GM18868 (cell line): ENCODE data around the gene LARP4B.
A peak's percentile ranks its signal among the peaks of the same experiment; 100 is the strongest.

ENCODE experiments used
- ATAC-seq: cut with Tn5 transposase; IDR thresholded peaks from one replicate; pipeline ENCODE4 v1.9.1; 2021; ENCODE audit warnings: mild to moderate bottlenecking, moderate library complexity; ENCODE audit not compliant: unreplicated experiment

The LARP4B gene

DNA sequence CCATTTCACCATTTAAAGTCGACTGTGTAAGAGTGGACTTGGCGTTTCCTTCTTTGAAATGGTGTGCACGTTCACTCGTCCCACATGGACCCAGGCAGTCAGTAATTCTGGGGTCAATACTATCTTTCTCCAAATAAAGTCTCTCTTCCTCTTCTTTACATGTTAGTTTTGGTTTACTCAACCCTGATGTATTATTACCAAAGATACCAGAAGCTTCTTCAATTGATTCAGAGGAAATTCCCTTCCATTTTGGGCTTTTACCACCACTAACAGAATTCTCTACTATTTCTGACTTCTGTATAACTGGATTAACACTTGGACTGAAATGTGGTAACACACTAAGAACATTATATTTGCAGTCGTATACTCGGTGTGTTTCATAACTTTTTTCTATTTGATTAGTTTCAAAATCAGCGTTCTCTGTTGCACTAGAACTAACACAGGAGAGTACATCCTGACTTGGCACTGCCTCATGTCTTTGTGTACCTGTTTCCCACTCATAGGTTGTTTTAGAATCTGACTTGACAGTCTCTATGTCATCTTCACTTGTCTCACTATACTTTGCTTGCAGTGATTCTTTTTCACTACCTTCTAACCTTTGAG is 60.8 kb downstream of the LARP4B start:
- peak; percentile 56 for ATAC-seq

GRCh38 chr10:869171-869570 is 62.3 kb downstream of the LARP4B start:
- no peak for ATAC-seq

GRCh38 chr10:867807-868206 is 63.7 kb downstream of the LARP4B start:
- no peak for ATAC-seq

DNA sequence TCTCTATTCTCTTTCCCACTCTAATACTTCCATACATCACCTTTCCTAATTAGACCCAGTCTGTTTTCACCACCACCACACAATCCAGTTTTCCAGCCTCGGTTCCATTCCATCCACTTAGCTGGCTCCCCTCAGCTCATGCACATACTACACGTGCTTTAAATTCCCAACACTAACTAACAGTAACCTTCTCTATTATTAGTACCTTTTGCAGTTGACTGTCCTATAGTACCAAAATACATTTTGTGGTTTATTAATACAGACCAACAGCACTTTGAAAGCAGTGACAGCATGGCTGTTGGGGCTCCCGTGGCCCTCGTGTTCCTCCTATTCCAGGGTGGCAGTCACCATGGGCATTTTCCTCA is 64.9 kb downstream of the LARP4B start:
- ATAC-seq = no peak

DNA sequence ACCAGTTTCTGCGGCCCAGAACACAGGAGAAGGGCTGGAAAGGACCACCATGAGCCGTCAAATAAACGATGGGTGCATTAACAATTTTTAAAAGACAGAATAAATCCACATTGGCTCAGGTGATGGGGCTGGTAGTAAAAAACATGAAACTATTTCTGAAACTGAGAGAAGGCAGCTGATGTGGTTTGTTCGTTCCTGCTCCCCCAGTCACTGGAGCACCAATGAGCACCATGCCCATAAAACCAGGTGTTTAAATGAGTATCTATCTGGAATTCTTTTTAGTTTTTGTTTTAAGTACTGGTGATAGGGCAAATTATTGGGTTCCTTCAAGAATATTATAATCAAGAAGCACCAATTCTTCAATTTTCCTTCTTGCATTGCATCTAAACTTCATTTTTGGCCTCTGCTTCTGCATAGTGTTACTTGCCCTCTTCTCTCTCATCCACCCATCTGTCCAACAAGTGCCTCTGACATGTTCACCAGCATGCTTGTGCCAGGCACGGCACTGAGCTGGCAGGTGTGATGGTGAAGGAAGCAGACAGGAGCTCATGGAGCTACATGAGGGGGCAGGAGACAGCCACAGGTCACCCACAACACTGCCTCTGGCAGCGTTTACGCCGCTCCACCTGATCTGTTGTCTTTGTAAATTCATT is 65.5 kb downstream of the LARP4B start:
- ATAC-seq = no peak

- no peak for ATAC-seq
Observed at GRCh38 chr10:865257-865656, 66.2 kb downstream of the LARP4B start.

- no peak for ATAC-seq
Observed at GRCh38 chr10:860519-860918, 71.0 kb downstream of the LARP4B start.

DNA sequence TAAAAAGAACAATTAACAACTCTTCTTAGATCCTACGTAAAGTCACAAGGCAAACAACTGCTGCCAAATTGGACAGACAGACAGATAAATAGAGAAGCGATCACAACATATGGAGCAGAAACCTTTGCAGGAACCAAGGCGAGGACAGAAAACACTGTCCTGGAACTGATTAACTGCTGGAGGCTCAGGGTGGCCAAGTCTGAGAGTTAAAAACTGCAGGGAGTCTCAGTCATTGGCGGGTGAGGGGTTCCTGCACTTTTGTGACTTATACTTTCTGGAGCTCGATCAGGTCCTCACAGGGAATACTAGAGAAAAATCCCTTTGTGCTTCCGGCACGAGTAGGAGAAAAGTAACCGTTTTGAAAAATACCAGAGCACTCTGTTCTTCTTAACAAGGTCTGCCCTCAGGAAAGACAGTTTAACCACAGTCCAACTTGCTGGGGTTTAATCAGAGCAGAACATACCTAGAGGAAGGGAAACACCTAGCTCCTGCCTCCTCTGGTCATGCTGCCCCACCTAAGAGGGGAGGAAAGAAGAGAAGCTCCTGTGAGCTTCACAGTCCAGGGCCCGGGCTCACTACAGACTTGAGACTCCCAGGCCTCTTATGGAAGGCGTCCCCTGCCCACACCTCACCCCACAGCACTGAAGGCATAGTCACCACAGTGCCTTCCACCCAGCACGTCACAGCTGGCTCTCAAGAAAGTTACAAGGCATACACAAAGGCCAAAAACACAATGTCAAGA is 74.9 kb downstream of the LARP4B start:
- no peak for ATAC-seq

DNA sequence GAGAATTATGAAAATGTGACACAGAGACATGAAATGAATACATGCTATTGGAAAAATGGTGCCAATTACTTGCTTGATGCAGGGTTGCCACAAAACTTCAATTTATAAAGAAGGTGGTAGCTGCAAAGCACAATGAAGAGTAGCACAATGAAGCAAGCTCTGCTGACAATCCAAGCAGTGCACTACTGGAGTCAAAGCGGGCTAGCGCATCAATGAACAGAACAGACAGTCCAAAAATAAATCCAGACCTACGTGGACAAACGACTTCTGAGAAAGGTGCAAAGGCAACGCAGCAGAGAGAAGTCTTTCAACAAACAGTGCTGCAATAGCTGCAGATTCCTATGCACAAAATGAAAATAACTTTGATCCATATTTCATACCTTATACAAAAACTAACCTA is 75.8 kb downstream of the LARP4B start:
- no peak for ATAC-seq

- ATAC-seq = no peak
Observed at GRCh38 chr10:855079-855478, 76.4 kb downstream of the LARP4B start.

GRCh38 chr10:853017-853416 is 78.5 kb downstream of the LARP4B start:
- no peak for ATAC-seq

- peak; percentile 35 for ATAC-seq
Observed at GRCh38 chr10:852386-852785, 79.1 kb downstream of the LARP4B start.

- peak; percentile 89 for ATAC-seq
Observed at GRCh38 chr10:851901-852300, 79.6 kb downstream of the LARP4B start.

- ATAC-seq = no peak
Observed at GRCh38 chr10:850093-850492, 81.4 kb downstream of the LARP4B start.

DNA sequence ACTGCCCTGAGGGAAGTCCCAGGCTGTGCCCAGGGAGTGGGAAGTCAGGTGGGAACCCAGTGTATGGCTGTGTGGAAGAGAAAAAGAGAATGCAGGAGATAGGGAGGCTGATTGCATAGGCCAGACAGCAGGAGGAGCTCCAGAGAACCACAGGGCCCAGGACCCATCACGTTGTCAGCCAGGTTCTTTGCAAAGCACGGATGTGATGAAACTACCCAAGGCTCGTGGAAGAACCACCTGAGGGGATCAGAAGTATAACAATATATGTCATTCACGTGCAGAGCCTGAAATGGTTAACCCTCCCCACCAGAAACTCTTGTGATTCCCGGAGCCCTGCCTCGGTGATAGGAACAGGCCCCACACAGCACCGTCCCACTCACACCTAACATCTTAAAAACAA is 83.6 kb downstream of the LARP4B start:
- ATAC-seq = no peak

- no peak for ATAC-seq
Observed at GRCh38 chr10:846126-846685, 85.3 kb downstream of the LARP4B start.

DNA sequence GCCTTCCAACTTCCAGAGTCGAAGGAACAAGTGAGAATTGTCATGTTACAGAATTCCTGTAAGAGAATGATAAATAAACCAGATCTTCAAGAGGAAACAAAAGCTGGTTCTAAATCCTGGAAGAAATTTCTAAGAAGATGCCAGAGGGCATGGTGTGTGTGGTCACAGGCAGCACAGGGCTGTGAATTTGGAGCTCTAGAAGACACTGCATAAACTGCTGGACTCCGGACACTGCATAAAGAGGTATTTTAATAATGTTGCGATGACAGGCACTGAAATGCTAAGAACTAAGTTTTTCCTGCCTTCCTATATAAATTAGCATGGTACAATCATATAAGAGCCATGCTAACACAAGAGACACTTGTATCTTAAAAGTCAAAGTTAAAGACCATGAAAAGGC is 86.0 kb downstream of the LARP4B start:
- no peak for ATAC-seq

- ATAC-seq = no peak
Observed at GRCh38 chr10:844552-844951, 87.0 kb downstream of the LARP4B start.

DNA sequence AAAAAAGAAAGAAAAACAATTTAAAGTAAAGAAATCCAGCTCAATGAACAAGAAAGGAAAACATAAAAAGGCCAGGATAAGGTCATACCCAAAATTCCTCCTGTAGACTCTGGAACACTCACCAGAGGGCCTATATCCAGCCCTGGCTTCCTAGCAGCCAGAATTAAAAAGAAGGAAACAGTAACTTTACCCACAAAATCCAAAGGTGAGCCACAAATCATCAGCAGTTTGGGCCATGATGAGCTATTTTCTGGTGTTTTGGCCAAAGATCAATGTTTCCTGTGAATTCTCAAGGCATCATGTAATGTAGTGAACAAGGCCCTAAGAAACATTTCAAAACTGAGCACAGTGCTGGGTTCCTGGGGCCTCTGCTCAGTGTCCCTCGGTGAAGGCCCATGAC is 87.8 kb downstream of the LARP4B start:
- ATAC-seq = no peak

GRCh38 chr10:842795-843194 is 88.7 kb downstream of the LARP4B start:
- ATAC-seq = no peak

DNA sequence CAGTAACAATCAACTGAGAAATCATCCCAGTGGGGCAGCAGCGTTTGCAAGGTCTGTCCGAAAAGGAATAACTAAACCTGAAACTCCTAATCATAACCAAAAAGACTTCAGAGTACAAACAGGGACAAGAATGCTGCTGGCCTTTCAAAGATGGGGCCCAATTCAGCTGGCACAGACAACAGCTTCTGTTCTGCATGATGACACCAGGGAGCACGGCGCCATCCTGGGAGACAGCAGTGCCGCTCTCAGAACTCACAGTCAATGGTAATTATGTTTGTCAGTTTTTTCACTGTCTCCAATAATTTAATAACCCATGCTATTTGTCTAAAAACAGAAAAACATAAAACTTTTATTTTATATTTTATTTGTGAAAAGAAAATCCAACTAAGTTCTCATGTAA is 90.0 kb downstream of the LARP4B start:
- no peak for ATAC-seq

DNA sequence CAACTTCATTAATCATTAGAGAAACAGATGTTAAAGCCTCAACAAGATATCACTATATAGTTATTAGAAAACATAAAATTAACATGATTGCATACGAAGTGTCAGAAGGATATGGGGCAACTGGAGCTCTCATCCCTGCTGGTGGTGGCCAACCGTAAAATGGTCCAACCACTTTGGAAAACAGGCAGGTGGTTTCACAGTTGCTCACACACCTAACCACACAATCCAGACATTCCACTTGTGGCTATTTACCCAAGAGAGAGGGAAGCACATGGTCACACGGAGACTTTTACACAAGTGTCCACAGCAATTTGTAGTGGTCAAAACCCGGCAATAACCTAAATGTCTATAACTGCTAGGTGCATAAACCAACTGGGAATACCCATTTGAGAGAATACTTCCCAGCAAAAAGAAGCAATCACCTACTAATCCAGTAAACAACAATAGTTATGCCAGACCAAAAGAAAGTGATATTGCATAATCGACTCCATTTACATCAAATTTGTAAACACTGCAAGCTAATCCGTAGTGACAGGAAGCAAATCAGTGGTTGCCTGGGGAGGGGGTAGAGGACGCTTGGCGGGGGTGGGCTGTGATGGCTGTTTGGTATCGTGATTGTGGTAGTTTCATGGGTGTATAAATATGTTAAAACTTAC is 91.8 kb downstream of the LARP4B start:
- ATAC-seq = no peak
